GM12873 (cell line): ENCODE data around the gene RPL41.
A peak's percentile ranks its signal among the peaks of the same experiment; 100 is the strongest.

Source experiments
- CTCF ChIP-seq: IDR thresholded peaks from 2 replicates; pipeline ENCODE4 v1.5.1; 2012; ENCODE audit warnings: low read depth, mild to moderate bottlenecking, moderate library complexity, low read length, control low read depth; ENCODE audit not compliant: insufficient read depth; ENCODE audit errors: missing control alignments

RPL41 gene

GRCh38 chr12:56080556-56081138 is 35.8 kb upstream of the RPL41 start:
- no peak for TF ChIP-seq CTCF

- no peak for TF ChIP-seq CTCF
Observed at GRCh38 chr12:56081393-56082347, 34.8 kb upstream of the RPL41 start.

- TF ChIP-seq CTCF, result no peak
Observed at GRCh38 chr12:56082382-56082781, 34.1 kb upstream of the RPL41 start.

GRCh38 chr12:56082967-56083366 is 33.5 kb upstream of the RPL41 start:
- TF ChIP-seq CTCF, result no peak

GRCh38 chr12:56084958-56085543 is 31.4 kb upstream of the RPL41 start:
- TF ChIP-seq CTCF, result peak; percentile 65

- TF ChIP-seq CTCF, result no peak
Observed at GRCh38 chr12:56086096-56086495, 30.3 kb upstream of the RPL41 start.

- no peak for TF ChIP-seq CTCF
Observed at GRCh38 chr12:56086608-56087007, 29.8 kb upstream of the RPL41 start.
